ENCODE measurements around the gene DGAT2. TPM values are rescaled to one million over a fixed set of nuclear protein-coding genes. Genes with fewer than 3 reads are reported as not detected.

The DGAT2 gene
- polyA plus RNA-seq, 2 donors, result 13.4 to 17.2 TPM

DNA sequence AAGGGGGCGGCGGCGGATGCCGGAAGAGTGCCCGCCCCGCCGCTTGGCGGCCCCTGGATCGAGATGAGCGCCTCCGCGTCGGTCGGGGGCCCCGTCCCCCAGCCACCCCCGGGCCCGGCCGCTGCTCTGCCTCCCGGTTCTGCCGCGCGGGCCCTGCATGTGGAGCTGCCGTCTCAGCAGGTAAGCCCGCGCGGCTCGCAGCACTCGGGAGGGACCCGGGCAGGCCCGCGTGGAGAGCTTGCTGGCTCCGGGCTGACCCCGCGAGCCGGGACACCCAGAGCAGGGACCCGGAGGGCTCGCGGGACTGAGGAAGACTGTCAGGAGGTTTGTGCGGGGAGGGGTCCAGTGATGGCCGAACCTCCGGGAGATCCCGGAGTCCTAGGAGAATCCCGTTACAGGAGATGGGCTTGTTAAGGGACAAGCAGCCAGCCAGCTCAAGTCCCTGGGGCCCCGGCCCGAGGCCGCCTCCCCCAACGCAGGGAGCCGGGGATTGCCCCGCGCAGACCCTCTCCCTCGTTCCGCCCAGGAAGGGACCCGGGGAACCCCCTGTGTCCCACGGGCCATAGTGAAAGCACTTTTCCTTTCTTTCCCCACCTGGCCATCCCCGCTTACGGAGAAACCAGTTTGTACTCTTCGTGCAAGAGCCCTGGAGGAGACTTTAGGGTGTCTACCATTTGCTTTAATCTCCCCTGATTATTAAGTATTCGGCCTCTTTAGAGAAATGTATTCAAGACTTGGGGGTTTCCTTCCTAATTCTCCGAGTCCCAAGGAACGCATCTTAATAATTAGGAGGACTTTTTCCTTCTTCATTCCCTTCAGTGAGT is 47.0 kb downstream of the DGAT2 start:
- Histone ChIP-seq H3K27ac (ENCODE audit: low read depth in 2 of 2, low read length in 1 of 2) (peak overlapping the region; percentile 94 to 96), H3K9me3 (ENCODE audit: control insufficient read depth in 2 of 2, insufficient read depth in 1 of 2, low read depth in 1 of 2, low read length in 1 of 2) (no peaks in the 10 kb centered on the region), H3K27me3 (ENCODE audit: control insufficient read depth in 1 of 2, insufficient read depth in 2 of 2, low read length in 2 of 2) (no peaks in the 10 kb centered on the region), H3K4me1 (ENCODE audit: control insufficient read depth in 2 of 2, insufficient read depth in 2 of 2, low read length in 1 of 2) (peaks cover 3 to 8% of the 10 kb centered on the region in 2 donors), H3K36me3 (ENCODE audit: control insufficient read depth in 2 of 2, insufficient read depth in 2 of 2, low read length in 1 of 2) (no peaks in the 10 kb centered on the region), H3K4me3 (ENCODE audit: low read depth in 1 of 2, low read length in 2 of 2) (peak overlapping the region; percentile 81 to 97)
- 1% methylated on average over 55 to 60 of the region's 60 CpGs for WGBS, 2 donors

DNA sequence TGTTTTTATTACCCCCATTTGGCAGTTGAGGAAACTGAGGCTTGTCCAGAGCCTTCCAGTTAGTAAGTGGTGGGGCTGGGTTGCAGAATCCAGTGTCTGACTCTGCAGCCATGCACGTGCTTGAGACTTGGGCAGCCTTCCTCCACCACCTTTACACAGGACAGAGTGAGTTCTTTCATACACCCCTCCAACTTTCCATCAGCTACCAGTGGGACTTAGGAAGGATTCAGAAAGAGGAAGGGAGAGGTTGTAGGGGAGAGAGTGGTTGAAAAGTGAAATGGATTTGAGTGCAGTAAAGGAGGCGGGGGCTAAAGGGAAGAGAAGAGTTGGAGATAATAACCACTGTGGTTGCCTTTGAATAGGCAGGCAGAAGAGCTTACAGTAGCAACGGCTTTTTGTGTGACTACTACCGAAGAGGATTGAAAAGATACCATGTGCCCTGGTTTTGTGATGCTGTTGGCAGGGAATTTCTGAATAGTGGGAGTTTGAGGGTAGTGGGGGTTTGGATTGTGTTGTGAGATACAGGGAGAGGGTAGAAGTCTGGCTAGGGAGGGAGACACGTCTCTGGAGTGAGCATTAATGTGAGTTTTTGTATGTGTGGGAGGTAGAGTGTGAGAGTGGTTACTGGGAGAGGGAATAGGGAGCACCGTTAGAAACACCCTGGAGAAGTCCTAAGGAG is 48.1 kb downstream of the DGAT2 start:
- H3K36me3 ChIP-seq (ENCODE audit: control insufficient read depth in 2 of 2, insufficient read depth in 2 of 2, low read length in 1 of 2), result no peaks in the 10 kb centered on the region
- peaks cover 3 to 8% of the 10 kb centered on the region in 2 donors for H3K4me1 ChIP-seq (ENCODE audit: control insufficient read depth in 2 of 2, insufficient read depth in 2 of 2, low read length in 1 of 2)
- H3K27ac ChIP-seq (ENCODE audit: low read depth in 2 of 2, low read length in 1 of 2), result no peak overlapping the region
- no peaks in the 10 kb centered on the region for H3K9me3 ChIP-seq (ENCODE audit: control insufficient read depth in 2 of 2, insufficient read depth in 1 of 2, low read depth in 1 of 2, low read length in 1 of 2)
- WGBS, 2 donors, result 24 to 31% methylated on average over 6 of the region's 6 CpGs
- peak overlapping the region in 1 of 2 donors; percentile 81 for H3K4me3 ChIP-seq (ENCODE audit: low read depth in 1 of 2, low read length in 2 of 2)
- no peaks in the 10 kb centered on the region for H3K27me3 ChIP-seq (ENCODE audit: control insufficient read depth in 1 of 2, insufficient read depth in 2 of 2, low read length in 2 of 2)

DNA sequence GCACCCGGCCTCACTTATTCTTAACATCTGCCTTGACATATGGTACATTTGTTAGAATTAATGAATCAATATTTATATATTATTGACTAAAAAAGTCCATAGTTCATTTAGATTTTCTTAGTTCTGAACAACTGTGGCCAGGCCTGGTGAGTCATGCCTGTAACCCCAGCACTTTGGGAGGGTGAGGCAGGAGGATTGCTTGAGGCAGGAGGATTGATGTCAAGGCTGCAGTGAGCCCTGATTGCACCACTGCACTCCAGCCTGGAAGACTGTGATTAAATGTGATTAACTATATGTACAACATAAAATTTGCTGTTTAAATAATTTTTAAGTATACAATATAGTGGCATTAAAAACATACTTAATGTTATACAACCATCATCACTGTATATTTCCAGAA is 52.1 kb downstream of the DGAT2 start:
- Histone ChIP-seq H3K4me1 (ENCODE audit: control insufficient read depth in 2 of 2, insufficient read depth in 2 of 2, low read length in 1 of 2) (peaks cover 0 to 6% of the 10 kb centered on the region in 2 donors), H3K36me3 (ENCODE audit: control insufficient read depth in 2 of 2, insufficient read depth in 2 of 2, low read length in 1 of 2) (no peaks in the 10 kb centered on the region), H3K4me3 (ENCODE audit: low read depth in 1 of 2, low read length in 2 of 2) (no peak overlapping the region), H3K9me3 (ENCODE audit: control insufficient read depth in 2 of 2, insufficient read depth in 1 of 2, low read depth in 1 of 2, low read length in 1 of 2) (no peaks in the 10 kb centered on the region), H3K27ac (ENCODE audit: low read depth in 2 of 2, low read length in 1 of 2) (no peak overlapping the region), H3K27me3 (ENCODE audit: control insufficient read depth in 1 of 2, insufficient read depth in 2 of 2, low read length in 2 of 2) (no peaks in the 10 kb centered on the region)
- 83 to 85% methylated on average over 1 of the region's 1 CpG for WGBS, 2 donors

DNA sequence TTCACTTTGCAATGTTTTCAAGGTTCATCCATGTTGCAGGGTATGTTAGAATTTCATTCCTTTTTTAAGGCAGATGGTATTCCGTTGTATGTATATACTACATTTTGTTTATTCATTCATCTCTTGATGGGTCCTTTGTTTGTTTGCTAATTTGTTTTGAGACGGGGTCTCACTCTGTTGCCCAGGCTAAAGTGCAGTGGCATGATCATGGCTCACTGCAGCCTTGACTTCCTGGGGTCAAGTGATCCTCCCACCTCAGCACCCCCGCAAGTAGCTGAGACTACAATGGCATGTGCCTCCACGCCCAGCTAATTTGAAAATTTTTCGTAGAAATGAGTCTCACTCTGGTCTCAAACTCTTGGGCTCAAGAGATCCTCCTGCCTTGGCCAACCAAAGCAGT is 52.6 kb downstream of the DGAT2 start:
- Histone ChIP-seq H3K27ac (ENCODE audit: low read depth in 2 of 2, low read length in 1 of 2) (no peak overlapping the region), H3K36me3 (ENCODE audit: control insufficient read depth in 2 of 2, insufficient read depth in 2 of 2, low read length in 1 of 2) (no peaks in the 10 kb centered on the region), H3K4me1 (ENCODE audit: control insufficient read depth in 2 of 2, insufficient read depth in 2 of 2, low read length in 1 of 2) (peaks cover 0 to 6% of the 10 kb centered on the region in 2 donors), H3K9me3 (ENCODE audit: control insufficient read depth in 2 of 2, insufficient read depth in 1 of 2, low read depth in 1 of 2, low read length in 1 of 2) (no peaks in the 10 kb centered on the region), H3K27me3 (ENCODE audit: control insufficient read depth in 1 of 2, insufficient read depth in 2 of 2, low read length in 2 of 2) (no peaks in the 10 kb centered on the region), H3K4me3 (ENCODE audit: low read depth in 1 of 2, low read length in 2 of 2) (no peak overlapping the region)
- WGBS, 2 donors, result 95 to 97% methylated on average over 5 of the region's 5 CpGs

DNA sequence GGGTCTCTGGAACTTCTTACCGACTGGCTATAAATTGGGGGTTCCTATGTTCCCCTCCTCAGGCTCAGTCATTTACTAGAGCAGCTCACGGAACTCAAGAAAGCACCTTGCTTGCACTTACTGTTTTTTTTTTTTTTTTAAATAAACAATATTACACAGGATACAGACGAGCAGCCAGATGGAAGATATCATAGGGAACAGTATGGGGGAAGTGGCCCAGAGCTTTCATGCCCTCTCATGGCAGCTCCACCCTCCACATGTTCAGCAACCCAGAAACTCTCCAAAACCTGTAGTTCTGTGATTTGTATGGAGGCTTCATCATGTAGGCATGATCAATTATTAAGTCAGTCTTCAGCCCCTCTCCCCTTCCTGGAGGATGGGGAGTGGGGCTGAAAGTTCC is 54.0 kb downstream of the DGAT2 start:
- Histone ChIP-seq H3K27ac (ENCODE audit: low read depth in 2 of 2, low read length in 1 of 2) (peak overlapping the region in 1 of 2 donors; percentile 4), H3K4me3 (ENCODE audit: low read depth in 1 of 2, low read length in 2 of 2) (no peak overlapping the region), H3K9me3 (ENCODE audit: control insufficient read depth in 2 of 2, insufficient read depth in 1 of 2, low read depth in 1 of 2, low read length in 1 of 2) (no peaks in the 10 kb centered on the region), H3K27me3 (ENCODE audit: control insufficient read depth in 1 of 2, insufficient read depth in 2 of 2, low read length in 2 of 2) (no peaks in the 10 kb centered on the region), H3K36me3 (ENCODE audit: control insufficient read depth in 2 of 2, insufficient read depth in 2 of 2, low read length in 1 of 2) (no peaks in the 10 kb centered on the region), H3K4me1 (ENCODE audit: control insufficient read depth in 2 of 2, insufficient read depth in 2 of 2, low read length in 1 of 2) (no peaks in the 10 kb centered on the region)
- WGBS, 2 donors, result 73 to 82% methylated on average over 3 of the region's 3 CpGs

DNA sequence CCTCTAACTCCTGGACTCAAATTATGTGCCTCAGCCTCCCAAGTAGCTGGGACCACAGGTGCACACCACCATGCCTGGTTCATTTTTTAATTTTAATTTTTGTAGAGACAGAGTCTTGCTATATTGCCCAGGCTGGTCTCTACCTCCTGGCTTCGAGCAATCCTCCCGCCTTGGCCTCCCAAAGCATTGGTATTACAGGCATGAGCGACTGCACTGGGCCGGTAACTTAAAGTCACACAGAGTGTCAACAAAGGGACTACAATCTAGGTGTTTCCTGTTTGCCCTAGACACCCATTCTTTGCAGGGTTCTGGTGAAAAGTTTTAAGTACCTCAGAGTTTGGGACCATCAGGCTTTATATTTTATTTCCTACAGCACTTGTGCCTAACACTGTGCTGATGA is 54.8 kb downstream of the DGAT2 start:
- Histone ChIP-seq H3K4me1 (ENCODE audit: control insufficient read depth in 2 of 2, insufficient read depth in 2 of 2, low read length in 1 of 2) (no peaks in the 10 kb centered on the region), H3K4me3 (ENCODE audit: low read depth in 1 of 2, low read length in 2 of 2) (no peak overlapping the region), H3K36me3 (ENCODE audit: control insufficient read depth in 2 of 2, insufficient read depth in 2 of 2, low read length in 1 of 2) (no peaks in the 10 kb centered on the region), H3K9me3 (ENCODE audit: control insufficient read depth in 2 of 2, insufficient read depth in 1 of 2, low read depth in 1 of 2, low read length in 1 of 2) (no peaks in the 10 kb centered on the region), H3K27me3 (ENCODE audit: control insufficient read depth in 1 of 2, insufficient read depth in 2 of 2, low read length in 2 of 2) (no peaks in the 10 kb centered on the region), H3K27ac (ENCODE audit: low read depth in 2 of 2, low read length in 1 of 2) (no peak overlapping the region)
- 86 to 90% methylated on average over 4 of the region's 4 CpGs for WGBS, 2 donors

DNA sequence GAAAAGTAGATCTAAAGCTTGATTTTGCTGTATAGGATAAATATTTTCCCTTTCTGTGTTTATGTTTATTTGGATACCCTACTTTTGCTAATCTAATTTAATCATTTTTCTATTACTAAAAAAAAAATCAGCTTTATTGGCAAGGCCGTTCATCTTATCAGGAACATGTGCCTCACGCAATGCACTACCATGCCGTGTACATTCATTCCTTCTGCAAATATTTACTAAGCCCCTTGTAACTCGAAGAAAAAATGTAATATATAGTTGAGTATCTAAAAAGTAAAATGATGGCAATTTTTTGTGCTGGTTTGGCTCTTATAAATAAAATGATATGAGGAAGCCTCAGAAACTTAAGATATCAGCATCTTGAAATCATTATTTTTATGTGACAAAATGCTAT is 55.4 kb downstream of the DGAT2 start:
- Histone ChIP-seq H3K36me3 (ENCODE audit: control insufficient read depth in 2 of 2, insufficient read depth in 2 of 2, low read length in 1 of 2) (no peaks in the 10 kb centered on the region), H3K27me3 (ENCODE audit: control insufficient read depth in 1 of 2, insufficient read depth in 2 of 2, low read length in 2 of 2) (no peaks in the 10 kb centered on the region), H3K4me1 (ENCODE audit: control insufficient read depth in 2 of 2, insufficient read depth in 2 of 2, low read length in 1 of 2) (no peaks in the 10 kb centered on the region), H3K9me3 (ENCODE audit: control insufficient read depth in 2 of 2, insufficient read depth in 1 of 2, low read depth in 1 of 2, low read length in 1 of 2) (no peaks in the 10 kb centered on the region), H3K27ac (ENCODE audit: low read depth in 2 of 2, low read length in 1 of 2) (no peak overlapping the region), H3K4me3 (ENCODE audit: low read depth in 1 of 2, low read length in 2 of 2) (no peak overlapping the region)
- WGBS, 2 donors, result 54 to 71% methylated on average over 4 of the region's 4 CpGs

DNA sequence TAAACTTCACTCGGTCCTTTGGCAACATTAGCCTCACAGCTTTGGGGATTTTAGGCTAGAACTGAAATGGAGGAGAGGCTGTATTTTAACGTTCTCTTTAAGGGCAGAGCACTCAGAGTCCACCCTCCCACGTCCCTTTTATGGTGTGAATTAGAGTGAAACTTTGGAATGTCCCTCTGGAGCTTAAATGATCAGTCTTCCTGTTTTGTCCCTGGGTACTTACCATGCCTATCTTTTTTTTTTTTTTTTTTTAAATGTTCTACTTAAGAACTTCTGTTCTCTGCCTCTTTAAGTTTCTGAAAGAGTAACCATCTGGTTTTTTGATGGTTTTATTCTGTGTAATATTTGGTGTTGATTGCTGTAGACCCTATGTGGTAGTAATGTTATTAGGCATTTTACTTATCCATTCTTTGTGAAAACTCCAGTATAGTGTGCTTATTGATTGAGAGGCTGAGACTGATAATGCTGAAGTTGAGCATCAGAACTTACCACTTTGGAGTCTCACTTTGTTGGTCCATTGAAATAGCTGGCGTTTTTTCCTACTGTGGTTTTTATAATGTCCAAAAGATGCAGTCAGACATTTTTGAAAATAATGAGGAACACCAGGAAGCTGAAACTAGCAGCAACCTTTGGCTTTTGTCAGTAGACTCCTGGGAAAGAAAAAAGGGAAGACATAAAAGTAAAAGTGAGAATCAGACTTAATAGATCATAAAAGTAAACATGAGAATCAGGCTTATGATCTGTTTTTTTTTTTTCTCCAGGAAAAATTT is 58.1 kb downstream of the DGAT2 start:
- 32 to 37% methylated on average over 4 of the region's 4 CpGs for WGBS, 2 donors
- Histone ChIP-seq H3K27me3 (ENCODE audit: control insufficient read depth in 1 of 2, insufficient read depth in 2 of 2, low read length in 2 of 2) (no peaks in the 10 kb centered on the region), H3K9me3 (ENCODE audit: control insufficient read depth in 2 of 2, insufficient read depth in 1 of 2, low read depth in 1 of 2, low read length in 1 of 2) (no peaks in the 10 kb centered on the region), H3K4me3 (ENCODE audit: low read depth in 1 of 2, low read length in 2 of 2) (no peak overlapping the region), H3K36me3 (ENCODE audit: control insufficient read depth in 2 of 2, insufficient read depth in 2 of 2, low read length in 1 of 2) (no peaks in the 10 kb centered on the region), H3K27ac (ENCODE audit: low read depth in 2 of 2, low read length in 1 of 2) (peak overlapping the region; percentile 9 to 64), H3K4me1 (ENCODE audit: control insufficient read depth in 2 of 2, insufficient read depth in 2 of 2, low read length in 1 of 2) (no peaks in the 10 kb centered on the region)

DNA sequence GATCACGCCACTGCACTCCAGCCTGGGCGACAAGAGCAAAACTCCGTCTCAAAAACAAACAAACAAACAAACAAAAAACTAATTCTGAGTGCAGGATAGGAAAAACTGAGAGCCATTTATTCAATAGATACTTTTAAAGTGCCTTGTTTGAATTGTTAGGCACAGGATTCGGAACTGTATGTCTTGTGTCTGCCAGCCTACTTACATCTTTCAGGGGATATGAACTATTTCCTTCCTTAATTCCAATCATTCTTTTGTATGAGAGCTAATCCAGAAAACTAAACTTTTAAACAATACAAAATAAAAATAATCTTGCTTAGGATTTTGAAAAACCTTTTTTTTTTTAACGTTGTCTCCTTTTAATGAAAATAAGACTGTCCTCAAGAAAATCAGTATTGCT is 59.0 kb downstream of the DGAT2 start:
- no peak overlapping the region for H3K4me3 ChIP-seq (ENCODE audit: low read depth in 1 of 2, low read length in 2 of 2)
- H3K4me1 ChIP-seq (ENCODE audit: control insufficient read depth in 2 of 2, insufficient read depth in 2 of 2, low read length in 1 of 2), result no peaks in the 10 kb centered on the region
- whole genome bisulfite sequencing, 2 donors, result 75 to 81% methylated on average over 5 of the region's 5 CpGs
- H3K36me3 ChIP-seq (ENCODE audit: control insufficient read depth in 2 of 2, insufficient read depth in 2 of 2, low read length in 1 of 2), result no peaks in the 10 kb centered on the region
- no peaks in the 10 kb centered on the region for H3K9me3 ChIP-seq (ENCODE audit: control insufficient read depth in 2 of 2, insufficient read depth in 1 of 2, low read depth in 1 of 2, low read length in 1 of 2)
- no peaks in the 10 kb centered on the region for H3K27me3 ChIP-seq (ENCODE audit: control insufficient read depth in 1 of 2, insufficient read depth in 2 of 2, low read length in 2 of 2)
- no peak overlapping the region for H3K27ac ChIP-seq (ENCODE audit: low read depth in 2 of 2, low read length in 1 of 2)

All from esophagus (tissue), 2 donors.